Endothelial cell of hepatic sinusoid (primary cell): ENCODE measurements around the gene UBA6.
"Not testable (repeated sequence)": the region's sequence is repeated elsewhere in the genome, so short reads cannot be mapped to it uniquely, and the experiment has no call there.

Experiments used
- in situ Hi-C: cut with HindIII; loops from 2 replicates; pipeline ENCODE4 v1.10.0; 2017; ENCODE audit warnings: low sequenced_read_pairs

The UBA6 gene

GRCh38 chr4:67674098-67674497 lies 26.9 kb downstream of the UBA6 start:
- in situ Hi-C loops = no loop called here

- in situ Hi-C loops = no loop called here
Measured at GRCh38 chr4:67668315-67668714, 32.6 kb downstream of the UBA6 start.

GRCh38 chr4:67660418-67660817 lies 40.5 kb downstream of the UBA6 start:
- in situ Hi-C loops = loop anchor here (5.0 kb wide), 1 partner anchor 58 kb away; no protein-coding TSS in a partner anchor

- in situ Hi-C loops = no loop called here
Measured at GRCh38 chr4:67659065-67659464, 41.9 kb downstream of the UBA6 start.

GRCh38 chr4:67658302-67658701 lies 42.7 kb downstream of the UBA6 start:
- in situ Hi-C loops = no loop called here

GRCh38 chr4:67651536-67651935 lies 49.4 kb downstream of the UBA6 start:
- in situ Hi-C loops = no loop called here

- in situ Hi-C loops = no loop called here
Measured at GRCh38 chr4:67638136-67638535, 62.8 kb downstream of the UBA6 start.

- in situ Hi-C loops = not testable (repeated sequence)
Measured at GRCh38 chr4:67636978-67637377, 64.0 kb downstream of the UBA6 start.

GRCh38 chr4:67635331-67635730 lies 65.6 kb downstream of the UBA6 start:
- in situ Hi-C loops = no loop called here

- in situ Hi-C loops = no loop called here
Measured at GRCh38 chr4:67634741-67635140, 66.2 kb downstream of the UBA6 start.

- in situ Hi-C loops = no loop called here
Measured at GRCh38 chr4:67632492-67632891, 68.5 kb downstream of the UBA6 start.

GRCh38 chr4:67624939-67625338 lies 76.0 kb downstream of the UBA6 start:
- in situ Hi-C loops = no loop called here

GRCh38 chr4:67616478-67616877 lies 84.5 kb downstream of the UBA6 start:
- in situ Hi-C loops = no loop called here

- in situ Hi-C loops = no loop called here
Measured at GRCh38 chr4:67615119-67615518, 85.8 kb downstream of the UBA6 start.

- in situ Hi-C loops = no loop called here
Measured at GRCh38 chr4:67614186-67614585, 86.8 kb downstream of the UBA6 start.

- in situ Hi-C loops = no loop called here
Measured at GRCh38 chr4:67608027-67608426, 92.9 kb downstream of the UBA6 start.

- in situ Hi-C loops = loop anchor here (5.0 kb wide), 1 partner anchor 58 kb away; no protein-coding TSS in a partner anchor
Measured at GRCh38 chr4:67604749-67605148, 96.2 kb downstream of the UBA6 start.

GRCh38 chr4:67604029-67604381 lies 97.0 kb downstream of the UBA6 start:
- in situ Hi-C loops = loop anchor here (5.0 kb wide), 1 partner anchor 58 kb away; no protein-coding TSS in a partner anchor

- in situ Hi-C loops = loop anchor here (5.0 kb wide), 1 partner anchor 59 kb away; no protein-coding TSS in a partner anchor
Measured at GRCh38 chr4:67603310-67604028, 97.5 kb downstream of the UBA6 start.

GRCh38 chr4:67593741-67594175 lies 107.2 kb downstream of the UBA6 start:
- in situ Hi-C loops = no loop called here

- in situ Hi-C loops = no loop called here
Measured at GRCh38 chr4:67587156-67587555, 113.8 kb downstream of the UBA6 start.

- in situ Hi-C loops = no loop called here
Measured at GRCh38 chr4:67584496-67584895, 116.5 kb downstream of the UBA6 start.

GRCh38 chr4:67581913-67582312 lies 119.0 kb downstream of the UBA6 start:
- in situ Hi-C loops = no loop called here
